Body of pancreas (tissue), 4 donors: ENCODE results near the gene B3GALNT1. TPM values are rescaled to one million over a fixed set of nuclear protein-coding genes. Genes with fewer than 3 reads are reported as not detected.

Source experiments
- ATAC-seq: fragments of 150-250 bp; one replicate; pipeline ENCODE4 v1.9.1; 2016
- DNase-seq, 4 donors: peaks; one replicate each; pipeline ENCODE4 v3.0.0-alpha.2; 2019
- H3K27ac ChIP-seq, 4 donors: fragments of 200-600 bp; sonication (generic); 1 replicate in 3 of 4; 2 replicates in 1 of 4; pipeline versions ENCODE4 v1.5.1 to v1.6.1; 2016 to 2019; ENCODE audit warnings: mild to moderate bottlenecking in 1 of 4, mixed read lengths in 1 of 4, moderate library complexity in 1 of 4
- H3K27me3 ChIP-seq, 2 donors: fragments of 200-600 bp; sonication (generic); one replicate each; pipeline ENCODE4 v1.6.0; 2016; ENCODE audit warnings: mild to moderate bottlenecking in 1 of 2
- H3K36me3 ChIP-seq, 2 donors: fragments of 200-600 bp; sonication (generic); replicated peaks in 1 of 2; 2 replicates each; pipeline ENCODE4 v1.5.1; 2016; ENCODE audit warnings: low read depth in 2 of 2; ENCODE audit not compliant: insufficient read depth in 1 of 2
- H3K4me1 ChIP-seq: fragments of 200-600 bp; sonication (generic); one replicate; pipeline ENCODE4 v1.6.0; 2016
- H3K4me3 ChIP-seq, 2 donors: fragments of 200-600 bp; sonication (generic); 1 replicate in 1 of 2; 2 replicates in 1 of 2; pipeline ENCODE4 v1.5.1; 2016 to 2019
- H3K9me3 ChIP-seq, 3 donors: fragments of 200-600 bp; sonication (generic); 1 replicate in 2 of 3; 2 replicates in 1 of 3; pipeline ENCODE4 v1.5.1; 2016
- CTCF ChIP-seq, 7 experiments: fragments of 450-650 bp in 4 of 7; fragments of 200-600 bp in 3 of 7; sonication (generic) in 3 of 7; IDR thresholded peaks; one replicate each; pipeline ENCODE4 v1.5.1; 2016 to 2019; ENCODE audit warnings: antibody characterized with exemption in 7 of 7
- POLR2A ChIP-seq, 3 donors: fragments of 450-650 bp; IDR thresholded peaks; one replicate each; pipeline ENCODE4 v1.6.1; 2016; ENCODE audit warnings: antibody characterized with exemption in 3 of 3, mild to moderate bottlenecking in 2 of 3
- WGBS, 2 donors: methylation state at CpG; one replicate each; pipeline ENCODE4 v1.1.5; 2017; 5-methylcytosine and 5-hydroxymethylcytosine counted together
- intact Hi-C: fragments of 100-400 bp; cut with DNase I; formaldehyde crosslinking; loops from one replicate; pipeline ENCODE4 v1.15.1; 2023
- total RNA-seq, 2 donors: library from RNA; depleted of rRNA; stranded (reverse); fragments of >200 nt; gene quantifications; one replicate each; pipeline ENCODE4 v1.1.0, GENCODE V29; 2016

The B3GALNT1 gene
- total RNA-seq, 2 donors from 2014 or later: 4.6 to 7.0 TPM

GRCh38 chr3:161101609-161102008, 3.5 kb downstream of the B3GALNT1 start:
- TF ChIP-seq POLR2A (IDR thresholded peaks at IDR 0.05) (no peak), CTCF (IDR thresholded peaks at IDR 0.05) (no peak)
- DNase-seq (no peak), ATAC-seq (no peak)
- intact Hi-C loops: no loop called here
- Histone ChIP-seq H3K27me3 (no peaks in the 10 kb centered on the region), H3K4me1 (peaks cover 30% of the 10 kb centered on the region), H3K36me3 (no peaks in the 10 kb centered on the region), H3K4me3 (no peak overlapping the region), H3K27ac (no peak overlapping the region), H3K9me3 (no peaks in the 10 kb centered on the region)
- WGBS, 2 donors: 31 to 40% methylated on average over 3 of the region's 3 CpGs

- TF ChIP-seq POLR2A (IDR thresholded peaks at IDR 0.05) (no peak), CTCF (IDR thresholded peaks at IDR 0.05) (no peak)
- no peak overlapping the region for H3K27ac ChIP-seq
- H3K4me1 ChIP-seq: peaks cover 30% of the 10 kb centered on the region
- H3K27me3 ChIP-seq: no peaks in the 10 kb centered on the region
- no peaks in the 10 kb centered on the region for H3K36me3 ChIP-seq
- H3K9me3 ChIP-seq: no peaks in the 10 kb centered on the region
- no peak for ATAC-seq
- no peak overlapping the region for H3K4me3 ChIP-seq
- intact Hi-C loops: no loop called here
- DNase-seq: peak in 3 of 4 donors; percentile 12 to 28 (median 21)
- WGBS, 2 donors: 45 to 75% methylated on average over 6 of the region's 6 CpGs
These were observed 4.2 kb downstream of the B3GALNT1 start for GRCh38 chr3:161100994-161101393.

- no peak overlapping the region for H3K27ac ChIP-seq
- DNase-seq (peak; percentile 44 to 56 (median 48)), ATAC-seq (peak; percentile 67)
- H3K4me1 ChIP-seq: peaks cover 19% of the 10 kb centered on the region
- H3K9me3 ChIP-seq: no peaks in the 10 kb centered on the region
- WGBS, 2 donors: 50 to 53% methylated on average over 7 of the region's 7 CpGs
- intact Hi-C loops: no loop called here
- no peaks in the 10 kb centered on the region for H3K36me3 ChIP-seq
- H3K4me3 ChIP-seq: no peak overlapping the region
- TF ChIP-seq POLR2A (IDR thresholded peaks at IDR 0.05) (no peak), CTCF (IDR thresholded peaks at IDR 0.05) (peak in 6 of 7 experiments; percentile 27 to 57 (median 44))
- no peaks in the 10 kb centered on the region for H3K27me3 ChIP-seq
These were observed 8.3 kb downstream of the B3GALNT1 start for GRCh38 chr3:161096771-161097367.

- H3K27ac ChIP-seq: no peak overlapping the region
- no peak overlapping the region for H3K4me3 ChIP-seq
- no peaks in the 10 kb centered on the region for H3K36me3 ChIP-seq
- TF ChIP-seq POLR2A (IDR thresholded peaks at IDR 0.05): no peak
- TF ChIP-seq CTCF (IDR thresholded peaks at IDR 0.05): no peak
- intact Hi-C loops: no loop called here
- ATAC-seq: no peak
- H3K27me3 ChIP-seq: no peaks in the 10 kb centered on the region
- H3K9me3 ChIP-seq: no peaks in the 10 kb centered on the region
- DNase-seq: no peak
- H3K4me1 ChIP-seq: peaks cover 7% of the 10 kb centered on the region
These were observed 11.3 kb downstream of the B3GALNT1 start for GRCh38 chr3:161093895-161094294.

- 75 to 76% methylated on average over 2 of the region's 2 CpGs for WGBS, 2 donors
- intact Hi-C loops: no loop called here
These were observed 20.9 kb downstream of the B3GALNT1 start for GRCh38 chr3:161084277-161084676.

More at GRCh38 chr3:161084277-161084676, 20.9 kb downstream of the B3GALNT1 start:
- H3K27ac ChIP-seq: no peak overlapping the region
- TF ChIP-seq CTCF (IDR thresholded peaks at IDR 0.05) (no peak), POLR2A (IDR thresholded peaks at IDR 0.05) (no peak)
- no peak overlapping the region for H3K4me3 ChIP-seq
- peaks cover 0 to 6% of the 10 kb centered on the region in 2 donors for H3K36me3 ChIP-seq
- no peaks in the 10 kb centered on the region for H3K4me1 ChIP-seq
- no peaks in the 10 kb centered on the region for H3K9me3 ChIP-seq
- DNase-seq: no peak
- no peaks in the 10 kb centered on the region for H3K27me3 ChIP-seq
- ATAC-seq: no peak
